Naive B cell (primary cell): ENCODE measurements around the gene FHAD1. TPM values are rescaled to one million over a fixed set of nuclear protein-coding genes. Genes with fewer than 3 reads are reported as not detected.
A peak's percentile ranks its signal among the peaks of the same experiment; 100 is the strongest.

ENCODE experiments used
- ATAC-seq, 2 donors: fragments of 150-1000 bp; cut with Tn5 transposase; 2 replicates each; pipeline ENCODE4 v1.10.0; 2021; ENCODE audit warnings: low read depth in 2 of 2, mild to moderate bottlenecking in 2 of 2, moderate library complexity in 2 of 2
- DNase-seq: peaks from one replicate; pipeline ENCODE4 v3.0.0; 2022
- H3K27ac Mint-ChIP-seq, 6 donors: one replicate each; pipeline ENCODE4 v1.8.0; 2020 to 2022; ENCODE audit warnings: mild to moderate bottlenecking in 6 of 6, mixed read lengths in 6 of 6, moderate library complexity in 5 of 6, inconsistent platforms in 2 of 6
- H3K27me3 Mint-ChIP-seq, 3 donors: one replicate each; pipeline ENCODE4 v1.8.0; 2021 to 2022; ENCODE audit warnings: mixed read lengths in 3 of 3, mild to moderate bottlenecking in 1 of 3
- H3K36me3 Mint-ChIP-seq, 2 donors: one replicate each; pipeline ENCODE4 v1.8.0; 2020 to 2022; ENCODE audit warnings: mixed read lengths in 2 of 2, inconsistent platforms in 1 of 2, mild to moderate bottlenecking in 1 of 2
- H3K4me1 Mint-ChIP-seq, 3 donors: one replicate each; pipeline ENCODE4 v1.8.0; 2020 to 2022; ENCODE audit warnings: mixed read lengths in 3 of 3, inconsistent platforms in 1 of 3, mild to moderate bottlenecking in 1 of 3, moderate library complexity in 1 of 3
- H3K4me3 Mint-ChIP-seq, 8 donors: one replicate each; pipeline ENCODE4 v1.8.0; 2020 to 2022; ENCODE audit warnings: mild to moderate bottlenecking in 8 of 8, mixed read lengths in 8 of 8, moderate library complexity in 8 of 8, inconsistent platforms in 2 of 8
- H3K9me3 Mint-ChIP-seq, 7 donors: one replicate each; pipeline ENCODE4 v1.8.0; 2020 to 2022; ENCODE audit warnings: mixed read lengths in 7 of 7, mild to moderate bottlenecking in 5 of 7, inconsistent platforms in 2 of 7, moderate library complexity in 1 of 7
- polyA plus RNA-seq, 6 donors: library from polyadenylated mRNA; unstranded; fragments of 300-500 nt; fragmentation: Illumina TruSeq; gene quantifications; one replicate each; pipeline ENCODE4 v1.2.3, GENCODE V29; 2021; ENCODE audit warnings: low read depth in 6 of 6

The FHAD1 gene
- polyA plus RNA-seq, 6 donors from 2014 or later: not detected

- no peak overlapping the region for H3K27ac Mint-ChIP-seq
- no peaks in the 10 kb centered on the region for H3K36me3 Mint-ChIP-seq
- no peaks in the 10 kb centered on the region for H3K4me1 Mint-ChIP-seq
- DNase-seq (no peak), ATAC-seq (no peak)
- no peaks in the 10 kb centered on the region for H3K9me3 Mint-ChIP-seq
- no peak overlapping the region for H3K4me3 Mint-ChIP-seq
- H3K27me3 Mint-ChIP-seq: peaks cover 8 to 19% (median 15%) of the 10 kb centered on the region in 3 donors
Observed at GRCh38 chr1:15279576-15280230, 32.7 kb downstream of the FHAD1 start.

GRCh38 chr1:15280416-15280815 lies 33.4 kb downstream of the FHAD1 start:
- no peak overlapping the region for H3K27ac Mint-ChIP-seq

GRCh38 chr1:15282038-15282437 lies 35.0 kb downstream of the FHAD1 start:
- peaks cover 4 to 6% of the 10 kb centered on the region in 2 donors for H3K36me3 Mint-ChIP-seq
- ATAC-seq (no peak), DNase-seq (no peak)
- H3K27ac Mint-ChIP-seq: no peak overlapping the region
- H3K27me3 Mint-ChIP-seq: peaks cover 6 to 19% (median 16%) of the 10 kb centered on the region in 3 donors
- H3K4me3 Mint-ChIP-seq: no peak overlapping the region
- no peaks in the 10 kb centered on the region for H3K4me1 Mint-ChIP-seq
- H3K9me3 Mint-ChIP-seq: peaks cover 3 to 9% (median 4%) of the 10 kb centered on the region in 7 donors

More at GRCh38 chr1:15280416-15280815, 33.4 kb downstream of the FHAD1 start:
- Mint-ChIP-seq H3K4me1 (no peaks in the 10 kb centered on the region), H3K4me3 (no peak overlapping the region), H3K27me3 (peaks cover 5 to 17% (median 11%) of the 10 kb centered on the region in 3 donors), H3K36me3 (no peaks in the 10 kb centered on the region), H3K9me3 (no peaks in the 10 kb centered on the region)
- ATAC-seq (no peak), DNase-seq (no peak)

GRCh38 chr1:15282810-15283474 lies 35.9 kb downstream of the FHAD1 start:
- no peaks in the 10 kb centered on the region for H3K4me1 Mint-ChIP-seq
- H3K27me3 Mint-ChIP-seq: peaks cover 15 to 25% (median 21%) of the 10 kb centered on the region in 3 donors
- no peak overlapping the region for H3K27ac Mint-ChIP-seq
- H3K36me3 Mint-ChIP-seq: peaks cover 4 to 15% of the 10 kb centered on the region in 2 donors
- H3K4me3 Mint-ChIP-seq: no peak overlapping the region
- no peak for DNase-seq
- H3K9me3 Mint-ChIP-seq: peaks cover 7 to 12% (median 9%) of the 10 kb centered on the region in 7 donors
- ATAC-seq: no peak

GRCh38 chr1:15283526-15283925 lies 36.5 kb downstream of the FHAD1 start:
- Mint-ChIP-seq H3K27me3 (peaks cover 21 to 30% (median 26%) of the 10 kb centered on the region in 3 donors), H3K36me3 (peaks cover 4 to 19% of the 10 kb centered on the region in 2 donors), H3K9me3 (peaks cover 7 to 14% (median 9%) of the 10 kb centered on the region in 7 donors), H3K27ac (no peak overlapping the region), H3K4me1 (no peaks in the 10 kb centered on the region), H3K4me3 (no peak overlapping the region)
- ATAC-seq: no peak
- no peak for DNase-seq

- no peak overlapping the region for H3K4me3 Mint-ChIP-seq
- no peaks in the 10 kb centered on the region for H3K4me1 Mint-ChIP-seq
- DNase-seq (no peak), ATAC-seq (no peak)
- H3K27me3 Mint-ChIP-seq: peaks cover 21 to 39% (median 22%) of the 10 kb centered on the region in 3 donors
- peaks cover 7 to 14% (median 9%) of the 10 kb centered on the region in 7 donors for H3K9me3 Mint-ChIP-seq
- peaks cover 4 to 19% of the 10 kb centered on the region in 2 donors for H3K36me3 Mint-ChIP-seq
- H3K27ac Mint-ChIP-seq: no peak overlapping the region
Observed at GRCh38 chr1:15286452-15286851, 39.4 kb downstream of the FHAD1 start.

- peak overlapping the region in 1 of 6 donors; percentile 62 for H3K27ac Mint-ChIP-seq
- DNase-seq (no peak), ATAC-seq (no peak)
- H3K36me3 Mint-ChIP-seq: peaks cover 4 to 19% of the 10 kb centered on the region in 2 donors
- H3K27me3 Mint-ChIP-seq: peaks cover 21 to 39% (median 22%) of the 10 kb centered on the region in 3 donors
- H3K4me1 Mint-ChIP-seq: no peaks in the 10 kb centered on the region
- H3K9me3 Mint-ChIP-seq: peaks cover 7 to 14% (median 9%) of the 10 kb centered on the region in 7 donors
- no peak overlapping the region for H3K4me3 Mint-ChIP-seq
Observed at GRCh38 chr1:15287035-15287979, 40.3 kb downstream of the FHAD1 start.

GRCh38 chr1:15288173-15288926 lies 41.3 kb downstream of the FHAD1 start:
- Mint-ChIP-seq H3K36me3 (peaks cover 4 to 19% of the 10 kb centered on the region in 2 donors), H3K27me3 (peaks cover 21 to 39% (median 22%) of the 10 kb centered on the region in 3 donors), H3K27ac (no peak overlapping the region), H3K4me3 (no peak overlapping the region), H3K9me3 (peaks cover 7 to 14% (median 9%) of the 10 kb centered on the region in 7 donors), H3K4me1 (no peaks in the 10 kb centered on the region)
- DNase-seq: no peak
- ATAC-seq: no peak

GRCh38 chr1:15289251-15289651 lies 42.2 kb downstream of the FHAD1 start:
- H3K4me3 Mint-ChIP-seq: no peak overlapping the region
- H3K27ac Mint-ChIP-seq: peak overlapping the region in 1 of 6 donors; percentile 33
- peaks cover 4 to 19% of the 10 kb centered on the region in 2 donors for H3K36me3 Mint-ChIP-seq
- no peaks in the 10 kb centered on the region for H3K4me1 Mint-ChIP-seq
- ATAC-seq (no peak), DNase-seq (no peak)
- peaks cover 7 to 14% (median 9%) of the 10 kb centered on the region in 7 donors for H3K9me3 Mint-ChIP-seq
- peaks cover 21 to 39% (median 22%) of the 10 kb centered on the region in 3 donors for H3K27me3 Mint-ChIP-seq

GRCh38 chr1:15290382-15290781 lies 43.4 kb downstream of the FHAD1 start:
- H3K9me3 Mint-ChIP-seq: peaks cover 7 to 14% (median 9%) of the 10 kb centered on the region in 7 donors
- DNase-seq (no peak), ATAC-seq (no peak)
- H3K27ac Mint-ChIP-seq: peak overlapping the region in 1 of 6 donors; percentile 28
- no peak overlapping the region for H3K4me3 Mint-ChIP-seq
- H3K27me3 Mint-ChIP-seq: peaks cover 21 to 39% (median 22%) of the 10 kb centered on the region in 3 donors
- peaks cover 4 to 19% of the 10 kb centered on the region in 2 donors for H3K36me3 Mint-ChIP-seq
- no peaks in the 10 kb centered on the region for H3K4me1 Mint-ChIP-seq

GRCh38 chr1:15295696-15296095 lies 48.7 kb downstream of the FHAD1 start:
- Mint-ChIP-seq H3K27ac (no peak overlapping the region), H3K9me3 (peaks cover 0 to 5% (median 2%) of the 10 kb centered on the region in 7 donors), H3K4me3 (no peak overlapping the region), H3K36me3 (no peaks in the 10 kb centered on the region), H3K4me1 (no peaks in the 10 kb centered on the region), H3K27me3 (peaks cover 5 to 8% (median 6%) of the 10 kb centered on the region in 3 donors)
- DNase-seq (no peak), ATAC-seq (no peak)

- no peaks in the 10 kb centered on the region for H3K4me1 Mint-ChIP-seq
- no peaks in the 10 kb centered on the region for H3K36me3 Mint-ChIP-seq
- ATAC-seq: no peak
- peaks cover 5 to 8% (median 6%) of the 10 kb centered on the region in 3 donors for H3K27me3 Mint-ChIP-seq
- no peak for DNase-seq
- no peak overlapping the region for H3K4me3 Mint-ChIP-seq
- peaks cover 0 to 5% (median 2%) of the 10 kb centered on the region in 7 donors for H3K9me3 Mint-ChIP-seq
- H3K27ac Mint-ChIP-seq: peak overlapping the region in 1 of 6 donors; percentile 31
Observed at GRCh38 chr1:15296585-15297321, 49.7 kb downstream of the FHAD1 start.
